Epidermal melanocyte (primary cell): Measurements from ENCODE around the gene NME3.
"Not testable (repeated sequence)": the region's sequence is repeated elsewhere in the genome, so short reads cannot be mapped to it uniquely, and the experiment has no call there.

Experiments
- DNase-seq: peaks from one replicate; pipeline ENCODE4 v3.0.0; 2011; ENCODE audit warnings: low spot score; ENCODE audit not compliant: insufficient read length

The NME3 gene

GRCh38 chr16:1771188-1771863 is at the start of gene NME3:
NME3 (minus strand) TSS chr16:1771543; CDS start chr16:1771534, 9 bp downstream.
- DNase-seq, result peak; percentile 94

DNA sequence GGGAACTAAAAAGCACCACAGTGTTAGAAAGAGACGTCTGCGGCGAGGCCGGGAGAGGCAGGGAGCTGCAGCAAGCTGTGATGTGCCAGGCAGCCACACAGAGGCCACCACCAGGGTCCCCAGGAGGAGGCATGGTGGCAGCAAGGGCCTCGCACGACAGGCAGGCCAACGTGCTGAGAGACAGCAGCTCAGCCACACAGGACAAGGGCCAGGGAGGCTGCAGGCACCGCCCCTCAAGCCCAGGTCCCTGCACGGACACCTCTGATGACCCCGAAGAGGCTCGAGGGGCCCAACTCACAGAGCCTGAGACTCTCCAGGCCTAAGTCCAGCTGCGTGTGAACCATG is 49.6 kb upstream of the NME3 start:
- no peak for DNase-seq

GRCh38 chr16:1820096-1820945 is 49.0 kb upstream of the NME3 start:
- DNase-seq, result no peak

DNA sequence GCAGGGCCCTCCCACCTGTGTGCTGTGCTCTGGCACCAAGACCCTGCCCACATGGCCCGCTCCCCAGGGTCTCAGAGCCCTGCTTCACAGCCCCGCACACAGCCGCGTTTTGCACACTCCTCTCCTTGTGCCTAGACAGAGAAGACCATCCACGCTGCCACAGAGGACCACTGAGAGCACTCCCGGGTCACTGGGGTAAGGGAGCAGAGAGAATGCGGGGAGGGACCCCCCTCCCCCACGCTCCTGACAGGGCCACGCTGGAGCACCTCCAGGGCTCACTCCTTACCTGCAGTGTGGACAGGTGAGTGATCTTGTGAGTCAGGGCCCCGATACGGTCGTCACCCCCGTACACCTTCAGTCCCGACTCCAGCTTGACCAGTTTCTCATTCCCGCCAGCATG is 48.3 kb upstream of the NME3 start:
- no peak for DNase-seq

DNA sequence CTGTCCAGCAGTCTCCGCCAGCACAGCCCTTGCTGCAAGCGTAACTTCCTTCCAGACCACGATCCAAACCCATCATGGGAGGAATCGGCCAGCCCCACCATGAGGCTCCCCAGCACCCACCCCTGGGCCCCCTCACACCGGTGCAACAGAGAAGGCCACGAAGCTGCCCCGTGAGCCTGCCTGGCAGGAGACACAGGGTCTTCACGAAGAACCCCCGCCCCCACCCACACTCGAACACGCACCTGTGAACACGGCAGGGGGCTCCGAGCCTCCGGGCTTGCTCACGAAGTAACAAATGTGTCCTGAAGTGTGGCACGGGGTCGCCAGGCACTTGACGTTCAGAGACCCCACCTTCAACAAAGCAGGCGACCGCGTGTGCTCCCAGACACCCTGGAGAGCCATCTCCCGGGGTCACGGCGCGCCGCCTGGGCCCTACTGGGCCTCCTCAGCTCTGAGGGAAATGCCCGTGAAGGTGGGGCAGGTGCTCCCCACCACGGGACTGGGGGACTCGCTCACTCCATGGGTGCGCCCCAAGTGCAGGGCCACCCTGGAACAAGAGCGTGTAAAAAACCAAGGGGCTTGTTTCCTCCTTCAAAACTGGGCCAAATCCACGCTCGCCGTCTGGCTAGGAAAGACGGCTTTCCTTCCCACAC is 47.7 kb upstream of the NME3 start:
- DNase-seq, result no peak

- DNase-seq, result no peak
These were observed 47.0 kb upstream of the NME3 start for GRCh38 chr16:1818204-1818872.

DNA sequence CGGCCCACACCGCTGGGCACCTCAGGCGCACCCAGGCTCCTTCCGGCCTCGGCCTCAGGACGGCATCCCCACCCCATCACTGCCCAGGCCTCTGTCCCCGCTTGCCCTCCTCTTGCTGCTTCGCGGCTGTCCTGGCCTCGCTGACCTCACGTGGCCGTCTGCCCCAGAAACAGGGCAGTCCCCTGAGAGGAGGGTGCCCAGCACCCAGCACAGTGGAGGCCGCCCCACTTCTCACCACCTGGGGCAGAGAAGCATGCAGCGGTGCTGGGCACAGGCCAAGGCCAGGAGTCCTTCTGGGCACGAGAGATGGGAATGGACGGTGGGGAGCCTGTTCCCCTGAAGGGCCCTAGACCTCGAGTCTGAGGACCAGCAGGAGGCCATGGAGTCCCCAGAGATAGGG is 46.4 kb upstream of the NME3 start:
- no peak for DNase-seq

DNA sequence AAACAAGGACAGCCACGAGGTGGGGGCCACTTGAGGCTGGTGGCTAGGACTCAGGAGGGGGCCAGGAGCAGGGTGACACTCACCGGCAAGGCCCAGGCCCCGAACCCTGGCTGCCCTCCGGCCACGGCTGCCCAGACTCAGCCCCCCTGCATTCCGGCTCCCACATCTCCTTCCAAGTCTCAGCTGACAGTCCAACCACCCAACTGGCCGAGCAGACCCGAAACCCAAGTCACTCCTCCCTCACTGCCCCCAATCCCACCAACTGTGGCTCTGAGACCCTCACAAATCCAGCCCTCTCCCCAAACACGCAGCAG is 45.9 kb upstream of the NME3 start:
- DNase-seq, result no peak

DNA sequence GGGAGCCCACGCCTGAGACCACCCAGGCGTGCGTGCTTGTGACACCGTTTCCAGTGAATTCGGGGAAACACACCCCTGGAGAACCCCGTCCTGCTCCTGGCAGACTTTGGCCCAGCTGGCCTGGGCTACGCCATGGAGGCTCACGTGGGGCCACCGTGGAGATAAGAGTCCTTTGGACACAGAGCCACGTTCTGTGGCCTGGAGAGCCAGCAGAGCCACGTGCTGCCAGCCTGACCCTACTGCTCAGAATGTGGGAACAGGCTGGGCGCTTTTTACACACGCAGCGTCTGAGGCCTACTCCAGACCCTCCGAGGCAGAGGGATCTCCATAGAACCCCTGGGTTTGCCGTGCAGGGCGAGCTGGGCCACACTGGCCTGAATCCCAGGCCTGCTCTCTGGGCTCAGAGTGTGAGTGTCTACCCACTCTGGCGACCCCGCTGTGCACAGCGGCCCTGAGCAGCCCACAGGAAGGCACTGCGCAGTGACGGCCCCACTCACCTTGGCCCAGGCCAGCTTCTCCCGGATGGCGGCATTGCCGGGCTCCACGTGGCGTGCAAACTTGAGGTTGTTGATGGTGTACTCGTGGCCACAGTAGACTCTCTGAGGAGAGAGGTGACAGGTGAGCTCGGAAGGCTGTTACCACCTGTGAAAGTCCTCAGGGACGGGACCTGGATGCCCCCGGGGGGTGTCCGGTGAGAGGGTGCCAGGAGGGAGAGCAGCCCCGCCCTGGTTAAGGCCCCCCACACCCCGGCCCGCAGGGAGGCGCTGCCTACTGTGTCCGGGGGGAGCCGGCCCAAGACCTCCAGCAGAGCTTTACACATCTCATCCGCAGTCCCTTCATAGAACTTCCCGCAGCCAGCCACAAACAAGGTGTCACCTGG is 45.3 kb upstream of the NME3 start:
- DNase-seq, result no peak

GRCh38 chr16:1815461-1815860 is 44.1 kb upstream of the NME3 start:
- no peak for DNase-seq

GRCh38 chr16:1812732-1813163 is 41.4 kb upstream of the NME3 start:
- DNase-seq, result peak; percentile 53

- no peak for DNase-seq
These were observed 39.2 kb upstream of the NME3 start for GRCh38 chr16:1810536-1810935.

- DNase-seq, result no peak
These were observed 38.8 kb upstream of the NME3 start for GRCh38 chr16:1810106-1810505.

- DNase-seq, result no peak
These were observed 38.0 kb upstream of the NME3 start for GRCh38 chr16:1809281-1809801.

DNA sequence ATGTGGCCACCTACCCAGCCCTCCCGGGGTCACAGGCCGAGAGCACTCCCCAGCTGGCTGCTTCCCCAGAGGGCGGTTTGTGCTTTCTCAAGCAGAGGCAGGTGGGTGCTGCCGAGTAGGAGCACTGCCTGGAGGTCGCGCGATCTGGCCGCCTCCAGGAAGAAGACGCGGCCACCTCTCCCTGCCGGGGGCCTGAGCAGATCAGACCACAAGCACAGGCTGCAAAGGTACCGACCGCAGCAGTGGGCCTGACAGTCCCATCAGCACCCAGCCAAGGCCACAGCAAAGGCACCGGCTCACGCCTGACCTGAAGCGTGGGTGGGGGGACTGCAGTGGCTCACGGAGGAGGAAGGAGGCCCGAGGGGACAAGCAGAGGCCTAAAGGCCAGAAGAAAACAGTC is 37.3 kb upstream of the NME3 start:
- DNase-seq, result no peak

DNA sequence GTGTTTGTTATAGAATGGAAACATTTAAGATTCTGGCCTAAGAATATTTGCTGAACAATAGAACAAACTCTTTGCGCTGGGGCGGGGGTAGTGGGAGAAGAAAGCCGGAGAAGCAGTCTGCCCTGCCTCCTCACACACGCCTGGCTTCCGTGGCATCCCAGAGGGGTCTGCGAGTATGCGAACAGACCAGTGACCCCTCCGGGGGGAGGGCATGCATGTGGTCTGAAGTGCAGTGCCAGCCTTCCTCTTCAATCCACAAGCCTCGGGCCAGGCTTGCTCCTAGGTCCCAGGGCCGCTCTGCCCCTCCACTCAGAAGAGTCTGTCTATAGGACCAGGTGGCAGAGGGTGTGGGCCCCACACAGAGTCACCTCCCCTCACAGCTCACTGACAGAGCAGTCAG is 36.3 kb upstream of the NME3 start:
- no peak for DNase-seq

DNA sequence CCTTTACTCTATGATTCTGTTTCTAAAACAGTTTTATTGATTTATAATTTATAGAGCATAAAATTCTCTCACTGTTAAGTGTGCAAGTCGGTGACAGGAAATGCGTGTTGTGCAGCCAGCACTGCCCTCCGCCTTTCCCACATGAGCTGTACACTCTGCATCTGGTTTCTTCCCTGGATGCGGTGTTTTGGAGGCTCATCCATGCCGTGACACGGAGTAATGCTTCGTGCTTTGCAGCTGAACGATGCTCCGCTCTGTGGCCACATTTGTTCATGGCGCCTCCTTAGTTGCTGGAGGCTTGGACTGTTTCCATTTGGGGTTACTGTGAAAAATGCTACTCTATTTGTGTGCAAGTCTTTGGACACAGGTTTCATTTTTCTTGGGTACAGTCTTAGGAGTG is 29.4 kb upstream of the NME3 start:
- DNase-seq, result no peak

DNA sequence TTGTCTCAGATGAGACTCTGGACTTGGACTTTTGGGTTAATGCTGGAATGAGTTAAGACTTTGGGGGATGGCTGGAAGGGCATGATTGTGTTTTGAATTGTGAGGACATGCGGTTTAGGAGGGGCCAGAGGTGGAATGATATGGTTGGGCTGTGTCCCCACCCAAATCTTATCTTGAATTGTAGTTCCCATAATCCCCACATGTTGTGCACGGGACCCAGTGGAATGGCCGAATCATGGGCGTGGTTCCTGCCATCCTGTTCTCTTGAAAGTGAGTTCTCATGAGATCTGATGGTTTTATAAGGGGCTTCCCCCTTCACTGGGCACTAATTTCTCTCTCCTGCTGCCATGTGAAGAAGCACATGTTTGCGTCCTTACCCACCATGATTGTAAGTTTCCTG is 27.9 kb upstream of the NME3 start:
- DNase-seq, result not testable (repeated sequence)

DNA sequence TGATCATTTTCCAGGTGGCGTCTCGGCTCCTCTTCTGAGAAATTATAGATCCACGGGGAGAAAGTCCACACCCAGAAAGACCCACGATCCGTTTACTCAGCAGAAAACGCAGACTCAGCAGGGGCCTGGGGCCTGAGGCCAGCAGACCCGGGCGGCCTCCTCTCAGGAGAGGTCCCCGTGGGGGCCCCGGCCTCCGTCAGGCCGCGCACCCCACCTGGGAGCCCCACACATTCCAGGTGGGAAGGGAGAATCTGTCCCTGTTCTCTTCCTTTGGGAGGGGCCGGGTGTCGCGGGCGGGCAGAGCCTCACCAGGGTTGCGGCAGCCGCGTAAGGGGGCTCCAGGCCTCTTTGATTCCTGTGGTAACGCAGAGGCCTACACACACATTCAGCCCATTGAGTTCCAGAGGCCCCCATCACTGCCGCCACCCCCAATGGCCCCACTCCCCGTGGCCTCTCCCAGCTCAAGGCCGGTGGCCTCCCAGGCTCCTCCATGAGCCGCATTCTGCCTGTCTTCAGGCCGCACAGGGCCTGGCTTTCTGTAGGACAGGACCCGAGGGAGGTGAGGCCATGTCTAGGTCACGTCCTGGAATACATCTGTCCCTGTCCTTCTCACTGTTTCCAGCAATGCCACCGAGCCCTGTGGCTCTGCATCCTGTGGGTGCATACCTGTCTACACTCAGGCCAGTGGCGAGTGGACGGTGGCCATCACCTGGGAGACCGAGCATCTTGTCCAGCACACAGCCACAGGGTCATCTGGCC is 23.7 kb upstream of the NME3 start:
- DNase-seq, result no peak

- DNase-seq, result no peak
These were observed 23.0 kb upstream of the NME3 start for GRCh38 chr16:1794221-1794871.
